Measurements from ENCODE around the gene PRAMEF20. TPM values are rescaled to one million over a fixed set of nuclear protein-coding genes. Genes with fewer than 3 reads are reported as not detected.
"Not testable (repeated sequence)": the region's sequence is repeated elsewhere in the genome, so short reads cannot be mapped to it uniquely, and the experiment has no call there.

Gene PRAMEF20
- not detected for total RNA-seq

DNA sequence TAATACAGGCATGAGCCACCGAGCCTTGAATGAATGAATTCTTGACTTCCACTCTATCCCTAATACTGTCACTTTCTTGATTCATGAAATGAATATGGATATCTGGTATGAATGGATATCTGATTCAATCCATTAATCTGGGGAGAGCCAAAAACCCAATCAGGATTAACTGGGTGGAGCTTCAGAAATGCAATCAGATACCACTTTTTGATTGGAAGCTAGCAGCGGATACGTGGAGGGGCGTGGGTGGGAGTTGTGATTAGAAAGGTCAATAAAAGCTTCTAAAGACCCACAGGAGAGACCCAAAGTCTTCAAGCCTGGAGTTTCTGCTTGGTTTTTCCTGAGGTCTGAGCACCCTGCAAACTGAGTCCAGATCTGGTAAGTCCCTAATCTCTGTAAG, at the start of gene PRAMEF20:
TSS of gene PRAMEF20 (plus strand) at position 301 of the 400 bp plus-strand sequence. CDS start 5,905 bp downstream, outside the sequence.
- POLR2A ChIA-PET; H3K27ac Mint-ChIP-seq; H3K4me3 Mint-ChIP-seq; DNase-seq; CTCF ChIA-PET; H3K27me3 Mint-ChIP-seq; H3K4me1 Mint-ChIP-seq (ENCODE audit: low read depth); H3K36me3 Mint-ChIP-seq; H3K9me3 Mint-ChIP-seq; intact Hi-C loops (cut with micrococcal nuclease): not testable (repeated sequence)

DNA sequence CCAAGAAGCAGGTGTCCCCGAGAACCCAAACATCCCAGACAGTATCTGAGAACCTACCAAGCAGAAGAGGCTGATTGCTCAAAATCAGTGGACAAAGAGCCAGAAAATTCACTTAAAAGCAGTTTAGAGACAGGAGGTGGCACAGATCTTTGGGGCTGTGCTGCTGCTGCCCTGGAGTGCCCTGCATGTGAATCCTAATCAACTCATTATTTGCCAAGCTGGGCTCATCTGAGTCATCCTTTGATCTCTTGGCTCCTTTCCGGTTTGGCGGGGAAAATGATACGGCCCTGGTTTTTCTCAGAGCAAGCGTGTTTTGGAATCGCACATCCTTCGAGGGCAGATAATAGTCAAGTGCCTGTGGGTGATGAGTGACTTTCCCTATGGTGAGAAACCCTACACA, 47.9 kb upstream of the PRAMEF20 start:
- POLR2A ChIA-PET; H3K27me3 Mint-ChIP-seq; H3K9me3 Mint-ChIP-seq; H3K36me3 Mint-ChIP-seq; intact Hi-C loops (cut with micrococcal nuclease); DNase-seq; H3K4me1 Mint-ChIP-seq (ENCODE audit: low read depth); H3K27ac Mint-ChIP-seq; CTCF ChIA-PET; H3K4me3 Mint-ChIP-seq: not testable (repeated sequence)

DNA sequence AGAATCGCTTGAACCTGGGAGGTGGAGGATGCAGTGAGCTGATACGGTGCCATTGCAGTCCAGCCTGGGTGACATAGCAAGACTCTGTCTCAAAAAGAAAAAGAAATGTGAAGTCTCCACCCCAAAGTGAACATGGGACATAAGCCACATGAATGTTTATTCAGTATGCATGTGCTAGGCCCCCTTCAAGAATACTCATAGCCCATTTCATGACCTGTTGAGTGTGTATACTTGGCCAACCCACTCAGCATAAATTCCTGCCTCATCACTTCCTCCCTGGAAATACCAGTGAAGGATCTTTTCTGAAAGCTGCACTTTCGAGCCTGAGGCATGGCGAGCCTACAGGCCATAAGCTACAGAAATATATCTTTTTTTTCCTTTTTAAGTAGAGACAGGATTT, 45.3 kb upstream of the PRAMEF20 start:
- intact Hi-C loops (cut with micrococcal nuclease); H3K27me3 Mint-ChIP-seq; CTCF ChIA-PET; H3K4me3 Mint-ChIP-seq; H3K36me3 Mint-ChIP-seq; H3K4me1 Mint-ChIP-seq (ENCODE audit: low read depth); DNase-seq; POLR2A ChIA-PET; H3K27ac Mint-ChIP-seq; H3K9me3 Mint-ChIP-seq: not testable (repeated sequence)

DNA sequence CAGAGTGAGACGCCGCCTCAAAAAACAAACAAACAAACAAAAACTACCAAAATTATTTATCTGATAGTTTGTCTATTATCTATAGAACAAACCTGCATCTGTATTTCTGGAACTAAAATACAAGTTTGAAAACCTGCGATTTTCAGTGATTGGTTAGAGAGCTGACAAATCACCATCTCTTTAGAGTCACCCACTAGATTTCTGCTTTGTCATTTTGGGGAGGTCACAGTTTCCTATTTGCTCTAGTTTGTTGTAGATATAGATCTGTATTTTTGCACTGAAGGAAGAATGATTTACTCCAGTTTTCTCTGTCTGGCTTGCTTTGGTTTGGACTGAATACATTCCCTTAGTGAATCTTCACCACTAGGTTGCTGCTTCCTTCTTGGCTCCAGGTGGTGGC, 43.7 kb upstream of the PRAMEF20 start:
- DNase-seq; intact Hi-C loops (cut with micrococcal nuclease); H3K9me3 Mint-ChIP-seq; H3K4me3 Mint-ChIP-seq; CTCF ChIA-PET; H3K36me3 Mint-ChIP-seq; H3K27me3 Mint-ChIP-seq; H3K27ac Mint-ChIP-seq; H3K4me1 Mint-ChIP-seq (ENCODE audit: low read depth); POLR2A ChIA-PET: not testable (repeated sequence)

DNA sequence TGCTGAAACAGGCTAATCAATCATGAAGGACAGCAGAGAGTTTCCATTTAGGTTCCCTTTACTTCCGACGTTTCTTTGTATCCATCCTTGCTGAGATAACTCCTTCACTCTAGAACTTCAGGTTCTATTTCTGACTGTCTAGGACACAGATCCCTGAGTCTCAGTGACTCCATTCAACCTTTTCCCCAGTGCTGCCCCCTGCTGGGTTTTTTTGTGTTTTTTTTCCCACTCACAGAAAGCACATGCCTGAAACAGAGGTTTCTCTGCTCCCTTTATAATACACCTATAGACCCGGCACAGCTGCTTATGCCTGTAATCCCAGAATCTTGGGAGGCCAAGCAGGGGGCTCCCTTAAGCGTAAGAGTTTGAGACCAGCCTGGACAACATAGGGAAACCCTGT, 41.7 kb upstream of the PRAMEF20 start:
- H3K4me3 Mint-ChIP-seq; H3K36me3 Mint-ChIP-seq; POLR2A ChIA-PET; H3K27me3 Mint-ChIP-seq; H3K27ac Mint-ChIP-seq; H3K9me3 Mint-ChIP-seq; CTCF ChIA-PET; H3K4me1 Mint-ChIP-seq (ENCODE audit: low read depth); intact Hi-C loops (cut with micrococcal nuclease): not testable (repeated sequence)
- DNase-seq: peak; percentile 42

DNA sequence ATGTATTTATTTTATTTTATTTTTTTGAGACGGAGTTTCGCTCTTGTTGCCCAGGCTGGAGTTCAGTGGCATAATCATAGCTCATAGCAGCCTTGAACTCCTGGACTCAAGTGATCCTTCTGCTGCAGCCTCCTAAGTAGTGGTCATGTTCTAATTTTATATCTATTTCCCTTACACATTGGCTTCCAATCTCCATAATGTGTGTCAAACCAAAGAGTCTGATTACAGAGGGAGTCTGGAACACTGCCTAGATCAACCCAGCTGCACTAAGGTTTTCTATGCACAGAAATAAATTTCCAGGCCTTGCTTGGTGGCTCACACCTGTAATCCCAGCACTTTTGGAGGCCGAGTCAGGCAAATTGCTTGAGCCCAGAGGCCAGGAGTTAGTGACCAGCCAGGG, 31.3 kb upstream of the PRAMEF20 start:
- H3K36me3 Mint-ChIP-seq; H3K27ac Mint-ChIP-seq; CTCF ChIA-PET; H3K4me1 Mint-ChIP-seq (ENCODE audit: low read depth); H3K4me3 Mint-ChIP-seq; DNase-seq; H3K27me3 Mint-ChIP-seq; H3K9me3 Mint-ChIP-seq; POLR2A ChIA-PET; intact Hi-C loops (cut with micrococcal nuclease): not testable (repeated sequence)

DNA sequence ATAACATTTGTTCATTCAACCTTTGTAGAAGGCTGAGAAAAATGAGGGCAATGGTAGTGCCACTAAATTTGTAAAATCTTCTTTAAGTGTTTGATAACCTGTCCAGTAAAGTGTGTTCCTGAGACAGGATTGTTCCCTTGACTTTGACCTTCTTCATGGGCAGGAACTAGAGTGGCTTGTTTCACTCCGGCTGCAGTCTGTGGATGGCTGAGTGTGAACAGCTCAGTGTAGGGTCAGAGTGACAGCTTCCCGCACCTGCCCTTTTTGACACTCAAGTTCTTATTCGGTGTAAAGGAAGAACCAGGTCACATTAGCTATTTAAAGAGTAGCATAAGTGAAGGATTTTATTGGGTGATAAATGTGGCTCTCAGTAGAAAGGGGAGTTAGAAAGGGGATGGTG, 29.9 kb upstream of the PRAMEF20 start:
- DNase-seq; H3K9me3 Mint-ChIP-seq; CTCF ChIA-PET; H3K36me3 Mint-ChIP-seq; H3K27ac Mint-ChIP-seq; POLR2A ChIA-PET; intact Hi-C loops (cut with micrococcal nuclease); H3K4me3 Mint-ChIP-seq; H3K4me1 Mint-ChIP-seq (ENCODE audit: low read depth); H3K27me3 Mint-ChIP-seq: not testable (repeated sequence)

DNA sequence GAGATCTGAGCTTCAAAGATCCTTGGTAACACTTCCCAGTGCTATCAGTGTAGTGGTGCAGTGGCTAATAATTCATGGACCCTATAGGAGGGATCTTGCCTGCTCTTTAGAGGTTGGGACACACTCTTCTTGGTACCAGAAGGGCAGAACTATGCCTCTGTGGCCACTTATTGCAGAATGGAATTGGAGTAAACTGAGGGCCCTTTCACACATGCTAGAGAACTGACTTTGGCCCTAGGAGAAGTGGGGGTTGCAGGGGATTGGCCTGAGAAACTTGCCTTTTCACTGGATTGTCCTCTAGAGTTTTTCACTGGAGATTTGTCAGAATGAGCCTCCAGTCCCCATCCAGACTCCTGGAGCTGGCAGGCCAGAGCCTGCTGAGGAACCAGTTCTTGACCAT, 20.9 kb upstream of the PRAMEF20 start, which contains the start of gene PRAMEF17:
TSS of gene PRAMEF17 (plus strand) at position 301 of the 400 bp plus-strand sequence. CDS start at position 327, 26 bp downstream.
- H3K36me3 Mint-ChIP-seq; H3K27me3 Mint-ChIP-seq; CTCF ChIA-PET; H3K27ac Mint-ChIP-seq; POLR2A ChIA-PET; H3K4me3 Mint-ChIP-seq; H3K9me3 Mint-ChIP-seq; intact Hi-C loops (cut with micrococcal nuclease); H3K4me1 Mint-ChIP-seq (ENCODE audit: low read depth); DNase-seq: not testable (repeated sequence)

DNA sequence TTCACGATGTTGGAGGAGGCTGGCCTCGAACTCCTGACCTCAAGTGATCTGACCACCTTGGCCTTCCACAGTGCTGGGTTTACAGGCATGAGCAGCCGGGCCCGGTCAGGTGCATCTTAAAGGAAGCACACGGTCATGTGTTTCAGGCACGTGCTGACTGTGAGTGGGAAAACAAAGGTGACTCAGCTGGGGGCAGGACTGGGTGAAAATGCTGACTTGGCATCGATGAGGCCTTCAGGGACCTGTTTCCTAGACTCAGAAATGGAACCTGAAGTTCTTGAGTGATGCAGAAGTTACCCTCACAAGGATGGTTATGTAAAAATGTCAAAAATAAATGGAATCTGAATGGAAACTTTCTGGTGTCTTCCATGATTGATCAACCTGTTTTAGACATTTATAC, 17.2 kb upstream of the PRAMEF20 start:
- H3K9me3 Mint-ChIP-seq; H3K27me3 Mint-ChIP-seq; H3K27ac Mint-ChIP-seq; H3K4me3 Mint-ChIP-seq; intact Hi-C loops (cut with micrococcal nuclease); POLR2A ChIA-PET; DNase-seq; H3K4me1 Mint-ChIP-seq (ENCODE audit: low read depth); CTCF ChIA-PET; H3K36me3 Mint-ChIP-seq: not testable (repeated sequence)

DNA sequence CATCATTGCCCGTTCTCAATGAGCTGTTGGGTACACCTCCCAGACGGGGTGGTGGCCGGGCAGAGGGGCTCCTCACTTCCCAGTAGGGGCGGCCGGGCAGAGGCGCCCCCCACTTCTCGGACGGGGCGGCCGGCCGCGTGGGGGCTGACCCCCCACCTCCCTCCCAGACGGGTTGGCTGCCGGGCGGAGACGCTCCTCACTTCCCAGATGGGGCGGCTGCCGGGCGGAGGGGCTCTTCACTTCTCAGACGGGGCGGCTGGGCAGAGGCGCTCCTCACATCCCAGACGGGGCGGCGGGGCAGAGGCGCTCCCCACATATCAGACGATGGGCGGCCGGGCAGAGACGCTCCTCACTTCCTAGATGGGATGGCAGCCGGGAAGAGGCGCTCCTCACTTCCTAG, 15.5 kb upstream of the PRAMEF20 start:
- H3K4me3 Mint-ChIP-seq; H3K27ac Mint-ChIP-seq; H3K9me3 Mint-ChIP-seq; H3K36me3 Mint-ChIP-seq; POLR2A ChIA-PET; H3K27me3 Mint-ChIP-seq; intact Hi-C loops (cut with micrococcal nuclease); DNase-seq; H3K4me1 Mint-ChIP-seq (ENCODE audit: low read depth); CTCF ChIA-PET: not testable (repeated sequence)

DNA sequence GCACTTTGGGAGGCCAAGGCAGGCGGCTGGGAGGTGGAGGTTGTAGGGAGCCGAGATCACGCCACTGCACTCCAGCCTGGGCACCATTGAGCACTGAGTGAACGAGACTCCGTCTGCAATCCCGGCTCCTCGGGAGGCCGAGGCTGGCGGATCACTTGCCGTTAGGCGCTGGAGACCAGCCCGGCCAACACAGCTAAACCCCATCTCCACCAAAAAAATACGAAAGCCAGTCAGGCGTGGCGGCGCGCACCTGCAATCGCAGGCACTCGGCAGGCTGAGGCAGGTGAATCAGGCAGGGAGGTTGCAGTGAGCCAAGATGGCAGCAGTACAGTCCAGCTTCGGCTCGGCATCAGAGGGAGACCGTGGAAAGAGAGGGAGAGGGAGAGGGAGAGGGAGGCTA, 14.9 kb upstream of the PRAMEF20 start:
- DNase-seq; H3K4me1 Mint-ChIP-seq (ENCODE audit: low read depth); POLR2A ChIA-PET; H3K4me3 Mint-ChIP-seq; H3K27ac Mint-ChIP-seq; CTCF ChIA-PET; H3K36me3 Mint-ChIP-seq; H3K9me3 Mint-ChIP-seq; intact Hi-C loops (cut with micrococcal nuclease); H3K27me3 Mint-ChIP-seq: not testable (repeated sequence)

DNA sequence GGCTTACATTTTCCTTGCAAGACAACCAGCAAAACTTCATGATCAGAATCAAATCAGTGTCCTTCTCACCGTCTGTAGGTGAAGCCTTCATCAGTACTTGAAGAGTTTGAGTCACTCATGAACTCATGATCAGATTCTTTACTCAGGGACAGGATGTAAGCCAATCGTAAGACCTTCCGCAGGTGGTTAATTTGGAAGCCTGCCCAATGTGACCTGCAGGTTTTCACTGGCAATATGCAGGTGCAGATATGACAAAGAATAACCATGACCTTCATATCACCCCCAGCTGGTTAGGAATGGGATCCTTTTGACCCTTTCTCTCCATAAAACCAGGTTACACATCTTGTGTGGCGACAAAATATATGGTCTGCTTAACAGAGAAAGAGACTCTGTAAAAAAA, 2.4 kb upstream of the PRAMEF20 start:
- Mint-ChIP-seq H3K4me1 (ENCODE audit: low read depth) (no peaks in the 10 kb centered on the region), H3K27me3 (peaks cover 3% of the 10 kb centered on the region), H3K4me3 (no peak overlapping the region), H3K27ac (no peak overlapping the region), H3K9me3 (peaks cover 6% of the 10 kb centered on the region), H3K36me3 (no peaks in the 10 kb centered on the region)
- no peak for DNase-seq
- ChIA-PET CTCF (no interaction called here), POLR2A (no interaction called here)
- intact Hi-C loops (cut with micrococcal nuclease): no loop called here

DNA sequence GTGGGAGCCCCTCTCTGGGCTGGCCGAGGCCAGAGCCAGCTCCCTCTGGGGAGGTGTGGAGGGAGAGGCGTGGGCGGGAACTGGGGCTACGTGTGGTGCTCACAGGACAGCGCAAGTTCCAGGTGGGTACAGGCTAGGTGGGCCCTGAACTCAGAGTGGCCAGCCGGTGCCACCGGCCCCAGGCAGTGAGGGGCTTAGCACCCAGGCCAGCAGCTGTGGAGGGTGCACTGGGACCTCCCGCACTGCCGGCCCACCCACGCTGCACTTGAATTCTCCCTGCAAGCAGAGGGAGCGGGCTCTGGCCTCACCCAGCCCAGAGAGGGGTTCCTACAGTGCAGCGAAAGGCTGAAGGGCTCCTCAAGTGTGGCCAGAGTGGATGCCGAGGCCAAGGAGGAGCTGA, 20.2 kb downstream of the PRAMEF20 start:
- POLR2A ChIA-PET: no interaction called here
- no peak overlapping the region for H3K27ac Mint-ChIP-seq
- peaks cover 1% of the 10 kb centered on the region for H3K27me3 Mint-ChIP-seq
- CTCF ChIA-PET: no interaction called here
- no peaks in the 10 kb centered on the region for H3K9me3 Mint-ChIP-seq
- intact Hi-C loops (cut with micrococcal nuclease): no loop called here
- H3K4me1 Mint-ChIP-seq (ENCODE audit: low read depth): no peaks in the 10 kb centered on the region
- no peaks in the 10 kb centered on the region for H3K36me3 Mint-ChIP-seq
- H3K4me3 Mint-ChIP-seq: no peak overlapping the region
- no peak for DNase-seq

DNA sequence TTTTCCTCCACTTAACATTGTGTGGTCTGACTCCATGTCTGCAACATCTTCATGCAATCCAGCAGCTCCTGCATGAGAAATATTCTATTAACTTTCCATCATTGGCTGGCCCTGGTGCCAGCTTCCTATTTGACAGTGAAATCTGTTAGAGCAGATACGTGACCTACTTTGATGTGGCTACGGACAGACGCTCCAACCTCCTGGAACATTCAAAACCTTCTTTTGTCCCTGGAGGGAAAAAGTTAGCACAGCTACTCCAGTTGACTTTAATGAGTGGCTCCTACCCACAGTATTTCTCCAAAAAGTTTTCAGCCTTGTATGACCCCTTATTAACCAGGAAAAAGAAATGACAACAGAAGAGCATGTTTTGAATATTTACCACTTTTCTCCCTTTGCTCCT, 22.0 kb downstream of the PRAMEF20 start:
- no peaks in the 10 kb centered on the region for H3K9me3 Mint-ChIP-seq
- peaks cover 1% of the 10 kb centered on the region for H3K27me3 Mint-ChIP-seq
- H3K4me1 Mint-ChIP-seq (ENCODE audit: low read depth): no peaks in the 10 kb centered on the region
- DNase-seq: no peak
- POLR2A ChIA-PET: no interaction called here
- H3K4me3 Mint-ChIP-seq: no peak overlapping the region
- intact Hi-C loops (cut with micrococcal nuclease): no loop called here
- no peak overlapping the region for H3K27ac Mint-ChIP-seq
- H3K36me3 Mint-ChIP-seq: no peaks in the 10 kb centered on the region
- CTCF ChIA-PET: no interaction called here
